WTC11 (cell line): ENCODE measurements around the gene ADAMTS9.

Experiments used
- CBFB ChIP-seq: sonication (generic); formaldehyde crosslinking; IDR thresholded peaks from 2 replicates; pipeline ENCODE4 v1.8.1; 2022; ENCODE audit warnings: mild to moderate bottlenecking, low read depth, missing genetic modification reagents
- ELF4 ChIP-seq: sonication (generic); formaldehyde crosslinking; IDR thresholded peaks from 2 replicates; pipeline ENCODE4 v1.8.1; 2022; ENCODE audit warnings: low read depth, mild to moderate bottlenecking, moderate library complexity, missing genetic modification reagents
- ETV6 ChIP-seq: sonication (generic); formaldehyde crosslinking; IDR thresholded peaks from 2 replicates; pipeline ENCODE4 v1.8.1; 2022; ENCODE audit warnings: mild to moderate bottlenecking, missing genetic modification reagents
- JUN ChIP-seq: sonication (generic); formaldehyde crosslinking; IDR thresholded peaks from 2 replicates; pipeline ENCODE4 v1.8.0; 2023; ENCODE audit warnings: mild to moderate bottlenecking, missing genetic modification reagents
- NFYB ChIP-seq: sonication (generic); formaldehyde crosslinking; conservative IDR thresholded peaks from 2 replicates; pipeline ENCODE4 v1.8.0; 2022; ENCODE audit warnings: low read depth, missing genetic modification reagents
- RORB ChIP-seq: fragments of 250-450 bp; sonication (Bioruptor Pico); IDR thresholded peaks from 2 replicates; pipeline ENCODE4 v1.9.0; 2021; ENCODE audit warnings: mild to moderate bottlenecking
- SP1 ChIP-seq: sonication (generic); formaldehyde crosslinking; conservative IDR thresholded peaks from 2 replicates; pipeline ENCODE4 v1.8.1; 2022; ENCODE audit warnings: missing genetic modification reagents
- TEAD4 ChIP-seq: sonication (generic); formaldehyde crosslinking; IDR thresholded peaks from 2 replicates; pipeline ENCODE4 v1.8.0; 2022; ENCODE audit warnings: mild to moderate bottlenecking, missing genetic modification reagents
- ZNF232 ChIP-seq: sonication (generic); formaldehyde crosslinking; IDR thresholded peaks from 2 replicates; pipeline ENCODE4 v1.8.0; 2022; ENCODE audit warnings: mild to moderate bottlenecking, missing genetic modification reagents
- ZNF396 ChIP-seq: fragments of 250-450 bp; sonication (Bioruptor Pico); IDR thresholded peaks from 2 replicates; pipeline ENCODE4 v1.8.0; 2021; ENCODE audit warnings: mild to moderate bottlenecking, moderate library complexity, borderline replicate concordance
- TF ChIP-seq, protein P1 (sequence below): sonication (generic); formaldehyde crosslinking; IDR thresholded peaks from 2 replicates; pipeline ENCODE4 v1.8.1; 2023; ENCODE audit warnings: mild to moderate bottlenecking, moderate library complexity, missing genetic modification reagents
- TF ChIP-seq, protein P2 (sequence below): fragments of 200-600 bp; IDR thresholded peaks from 2 replicates; pipeline ENCODE4 v1.8.0; 2022; ENCODE audit warnings: antibody characterized with exemption
- TF ChIP-seq, protein P3 (sequence below): sonication (generic); formaldehyde crosslinking; IDR thresholded peaks from 2 replicates; pipeline ENCODE4 v1.8.1; 2022; ENCODE audit warnings: mild to moderate bottlenecking, missing genetic modification reagents, moderate library complexity, borderline replicate concordance
- TF ChIP-seq, protein P4 (sequence below): sonication (generic); formaldehyde crosslinking; IDR thresholded peaks from 2 replicates; pipeline ENCODE4 v1.8.0; 2022; ENCODE audit warnings: missing genetic modification reagents

DNA sequence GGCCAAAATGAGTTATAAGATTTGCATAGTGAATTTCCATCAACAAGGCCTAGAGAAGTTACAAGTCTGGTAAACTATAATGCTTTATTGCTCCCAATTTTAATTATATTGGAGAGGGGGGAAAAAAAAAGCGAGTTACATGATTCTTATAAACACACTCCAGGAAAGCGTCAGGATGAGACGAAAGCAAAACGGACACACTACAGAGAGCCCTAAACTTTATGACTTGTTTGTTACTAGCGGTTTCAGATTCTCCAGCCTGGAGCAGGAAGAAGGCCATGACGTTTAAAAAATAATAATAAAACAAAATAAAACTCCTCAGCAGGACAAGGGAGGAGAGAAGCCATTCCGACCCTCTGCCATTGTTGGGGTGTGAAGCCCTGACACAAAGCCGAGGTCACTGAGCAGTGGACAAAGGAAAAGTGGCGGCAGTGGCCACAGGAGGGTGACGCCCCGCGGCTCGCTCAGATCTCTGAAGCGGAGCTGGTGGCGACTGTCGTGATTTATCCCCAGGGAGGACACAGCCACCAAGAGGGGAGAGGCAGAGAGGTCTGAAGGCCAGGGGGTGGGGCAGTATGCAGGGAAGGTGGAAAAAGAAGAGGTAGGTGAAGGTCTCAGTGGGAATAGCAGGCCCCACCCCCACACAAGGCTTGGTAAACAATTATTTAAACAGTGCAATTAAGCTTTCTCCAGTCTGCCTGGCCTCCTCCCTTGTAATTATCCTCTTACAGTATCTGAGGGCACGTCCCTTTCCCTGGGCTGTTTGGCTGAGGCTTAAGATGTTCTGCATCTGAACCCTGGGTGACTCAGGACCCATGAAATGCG is 45.3 kb downstream of the ADAMTS9 start:
- TF ChIP-seq, protein P1, sequence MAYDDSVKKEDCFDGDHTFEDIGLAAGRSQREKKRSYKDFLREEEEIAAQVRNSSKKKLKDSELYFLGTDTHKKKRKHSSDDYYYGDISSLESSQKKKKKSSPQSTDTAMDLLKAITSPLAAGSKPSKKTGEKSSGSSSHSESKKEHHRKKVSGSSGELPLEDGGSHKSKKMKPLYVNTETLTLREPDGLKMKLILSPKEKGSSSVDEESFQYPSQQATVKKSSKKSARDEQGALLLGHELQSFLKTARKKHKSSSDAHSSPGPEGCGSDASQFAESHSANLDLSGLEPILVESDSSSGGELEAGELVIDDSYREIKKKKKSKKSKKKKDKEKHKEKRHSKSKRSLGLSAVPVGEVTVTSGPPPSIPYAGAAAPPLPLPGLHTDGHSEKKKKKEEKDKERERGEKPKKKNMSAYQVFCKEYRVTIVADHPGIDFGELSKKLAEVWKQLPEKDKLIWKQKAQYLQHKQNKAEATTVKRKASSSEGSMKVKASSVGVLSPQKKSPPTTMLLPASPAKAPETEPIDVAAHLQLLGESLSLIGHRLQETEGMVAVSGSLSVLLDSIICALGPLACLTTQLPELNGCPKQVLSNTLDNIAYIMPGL (CRISPR knock-in tag) = no peak
- TF ChIP-seq, protein P2, sequence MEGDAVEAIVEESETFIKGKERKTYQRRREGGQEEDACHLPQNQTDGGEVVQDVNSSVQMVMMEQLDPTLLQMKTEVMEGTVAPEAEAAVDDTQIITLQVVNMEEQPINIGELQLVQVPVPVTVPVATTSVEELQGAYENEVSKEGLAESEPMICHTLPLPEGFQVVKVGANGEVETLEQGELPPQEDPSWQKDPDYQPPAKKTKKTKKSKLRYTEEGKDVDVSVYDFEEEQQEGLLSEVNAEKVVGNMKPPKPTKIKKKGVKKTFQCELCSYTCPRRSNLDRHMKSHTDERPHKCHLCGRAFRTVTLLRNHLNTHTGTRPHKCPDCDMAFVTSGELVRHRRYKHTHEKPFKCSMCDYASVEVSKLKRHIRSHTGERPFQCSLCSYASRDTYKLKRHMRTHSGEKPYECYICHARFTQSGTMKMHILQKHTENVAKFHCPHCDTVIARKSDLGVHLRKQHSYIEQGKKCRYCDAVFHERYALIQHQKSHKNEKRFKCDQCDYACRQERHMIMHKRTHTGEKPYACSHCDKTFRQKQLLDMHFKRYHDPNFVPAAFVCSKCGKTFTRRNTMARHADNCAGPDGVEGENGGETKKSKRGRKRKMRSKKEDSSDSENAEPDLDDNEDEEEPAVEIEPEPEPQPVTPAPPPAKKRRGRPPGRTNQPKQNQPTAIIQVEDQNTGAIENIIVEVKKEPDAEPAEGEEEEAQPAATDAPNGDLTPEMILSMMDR = no peak
- TF ChIP-seq NFYB (CRISPR knock-in tag) (no peak), ZNF396 (CRISPR knock-in tag) (no peak), ETV6 (CRISPR knock-in tag) (no peak), RORB (CRISPR knock-in tag) (no peak), ELF4 (CRISPR knock-in tag) (no peak), ZNF232 (CRISPR knock-in tag) (no peak), JUN (CRISPR knock-in tag) (no peak), SP1 (CRISPR knock-in tag) (no peak), TEAD4 (no peak), CBFB (no peak)
- TF ChIP-seq, protein P3, sequence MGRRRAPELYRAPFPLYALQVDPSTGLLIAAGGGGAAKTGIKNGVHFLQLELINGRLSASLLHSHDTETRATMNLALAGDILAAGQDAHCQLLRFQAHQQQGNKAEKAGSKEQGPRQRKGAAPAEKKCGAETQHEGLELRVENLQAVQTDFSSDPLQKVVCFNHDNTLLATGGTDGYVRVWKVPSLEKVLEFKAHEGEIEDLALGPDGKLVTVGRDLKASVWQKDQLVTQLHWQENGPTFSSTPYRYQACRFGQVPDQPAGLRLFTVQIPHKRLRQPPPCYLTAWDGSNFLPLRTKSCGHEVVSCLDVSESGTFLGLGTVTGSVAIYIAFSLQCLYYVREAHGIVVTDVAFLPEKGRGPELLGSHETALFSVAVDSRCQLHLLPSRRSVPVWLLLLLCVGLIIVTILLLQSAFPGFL = no peak
- TF ChIP-seq, protein P4, sequence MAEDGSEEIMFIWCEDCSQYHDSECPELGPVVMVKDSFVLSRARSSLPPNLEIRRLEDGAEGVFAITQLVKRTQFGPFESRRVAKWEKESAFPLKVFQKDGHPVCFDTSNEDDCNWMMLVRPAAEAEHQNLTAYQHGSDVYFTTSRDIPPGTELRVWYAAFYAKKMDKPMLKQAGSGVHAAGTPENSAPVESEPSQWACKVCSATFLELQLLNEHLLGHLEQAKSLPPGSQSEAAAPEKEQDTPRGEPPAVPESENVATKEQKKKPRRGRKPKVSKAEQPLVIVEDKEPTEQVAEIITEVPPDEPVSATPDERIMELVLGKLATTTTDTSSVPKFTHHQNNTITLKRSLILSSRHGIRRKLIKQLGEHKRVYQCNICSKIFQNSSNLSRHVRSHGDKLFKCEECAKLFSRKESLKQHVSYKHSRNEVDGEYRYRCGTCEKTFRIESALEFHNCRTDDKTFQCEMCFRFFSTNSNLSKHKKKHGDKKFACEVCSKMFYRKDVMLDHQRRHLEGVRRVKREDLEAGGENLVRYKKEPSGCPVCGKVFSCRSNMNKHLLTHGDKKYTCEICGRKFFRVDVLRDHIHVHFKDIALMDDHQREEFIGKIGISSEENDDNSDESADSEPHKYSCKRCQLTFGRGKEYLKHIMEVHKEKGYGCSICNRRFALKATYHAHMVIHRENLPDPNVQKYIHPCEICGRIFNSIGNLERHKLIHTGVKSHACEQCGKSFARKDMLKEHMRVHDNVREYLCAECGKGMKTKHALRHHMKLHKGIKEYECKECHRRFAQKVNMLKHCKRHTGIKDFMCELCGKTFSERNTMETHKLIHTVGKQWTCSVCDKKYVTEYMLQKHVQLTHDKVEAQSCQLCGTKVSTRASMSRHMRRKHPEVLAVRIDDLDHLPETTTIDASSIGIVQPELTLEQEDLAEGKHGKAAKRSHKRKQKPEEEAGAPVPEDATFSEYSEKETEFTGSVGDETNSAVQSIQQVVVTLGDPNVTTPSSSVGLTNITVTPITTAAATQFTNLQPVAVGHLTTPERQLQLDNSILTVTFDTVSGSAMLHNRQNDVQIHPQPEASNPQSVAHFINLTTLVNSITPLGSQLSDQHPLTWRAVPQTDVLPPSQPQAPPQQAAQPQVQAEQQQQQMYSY (CRISPR knock-in tag) = no peak
